IMR-90 (cell line): ENCODE measurements around the gene FAM163B. TPM values are rescaled to one million over a fixed set of nuclear protein-coding genes. Genes with fewer than 3 reads are reported as not detected.

Experiments used
- ATAC-seq: fragments of 200-7000 bp; cut with Tn5 transposase; 2 replicates; pipeline ENCODE4 v1.9.1; 2020; ENCODE audit warnings: low read depth, mild to moderate bottlenecking, moderate library complexity
- BruUV-seq: library from RNA; stranded (reverse); fragments of 400-500 nt; replicated peaks from 2 replicates; lab custom pipeline; 2021; lab: Mats Ljungman, UMichigan
- CTCF ChIA-PET: fragments of 300-600 bp; formaldehyde crosslinking; extraction: SDS; loops from one replicate; lab custom pipeline; 2021; ENCODE audit warnings: antibody characterized with exemption; lab: Yijun Ruan, JAX
- POLR2A ChIA-PET: fragments of 300-600 bp; sonication (Branson Sonifier 250); formaldehyde crosslinking; loops from one replicate; lab custom pipeline; 2022; ENCODE audit warnings: antibody characterized with exemption; ENCODE audit not compliant: unreplicated experiment; lab: Charles Lee
- DNase-seq: peaks from one replicate; pipeline ENCODE4 v3.0.0; 2013
- H2AFZ ChIP-seq: replicated peaks from 2 replicates; pipeline ENCODE3; 2013; ENCODE audit warnings: low read length, mild to moderate bottlenecking; ENCODE audit not compliant: poor library complexity
- H2AK5ac ChIP-seq: 2 replicates; pipeline ENCODE4 v1.6.1; 2013; ENCODE audit warnings: low read depth, low read length, inconsistent platforms
- H2AK9ac ChIP-seq: replicated peaks from 2 replicates; pipeline ENCODE3; 2013; ENCODE audit warnings: mild to moderate bottlenecking, low read depth, low read length, moderate library complexity; ENCODE audit not compliant: poor library complexity
- H2BK120ac ChIP-seq: 2 replicates; pipeline ENCODE4 v1.6.1; 2013; ENCODE audit warnings: low read depth, low read length, inconsistent platforms
- H2BK15ac ChIP-seq: 3 replicates; pipeline ENCODE4 v1.6.1; 2013; ENCODE audit warnings: low read depth, low read length, inconsistent platforms
- H2BK20ac ChIP-seq: 2 replicates; pipeline ENCODE4 v1.6.1; 2013; ENCODE audit warnings: low read depth, mild to moderate bottlenecking, inconsistent platforms, low read length, moderate library complexity
- H2BK5ac ChIP-seq: 2 replicates; pipeline ENCODE4 v1.6.1; 2013; ENCODE audit warnings: mild to moderate bottlenecking, low read depth, low read length, inconsistent platforms; ENCODE audit not compliant: poor library complexity, severe bottlenecking
- H3K14ac ChIP-seq: replicated peaks from 2 replicates; pipeline ENCODE4 v1.6.1; 2013; ENCODE audit warnings: low read depth, low read length, inconsistent platforms
- H3K18ac ChIP-seq: 2 replicates; pipeline ENCODE4 v1.6.1; 2013; ENCODE audit warnings: low read depth, low read length, control low read depth
- H3K23ac ChIP-seq: 2 replicates; pipeline ENCODE4 v1.6.1; 2013; ENCODE audit warnings: low read depth, low read length, inconsistent platforms
- H3K27ac ChIP-seq: 2 replicates; pipeline ENCODE4 v1.5.1; 2013; ENCODE audit warnings: mild to moderate bottlenecking, control low read depth, low read length; ENCODE audit not compliant: insufficient read depth
- H3K27me3 ChIP-seq: 2 replicates; pipeline ENCODE4 v1.6.1; 2013; ENCODE audit warnings: low read length; ENCODE audit not compliant: control insufficient read depth, insufficient read depth
- H3K36me3 ChIP-seq: 2 replicates; pipeline ENCODE4 v1.6.1; 2013; ENCODE audit warnings: low read length, mixed read lengths; ENCODE audit not compliant: control insufficient read depth, insufficient read depth
- H3K4ac ChIP-seq: 2 replicates; pipeline ENCODE4 v1.6.1; 2013; ENCODE audit warnings: low read depth, low read length, inconsistent platforms
- H3K4me1 ChIP-seq: 2 replicates; pipeline ENCODE4 v1.6.1; 2013; ENCODE audit warnings: low read length, mixed read lengths; ENCODE audit not compliant: control insufficient read depth, insufficient read depth
- H3K4me2 ChIP-seq: 2 replicates; pipeline ENCODE4 v1.6.1; 2013; ENCODE audit warnings: low read depth, mild to moderate bottlenecking, control low read depth, low read length, moderate library complexity
- H3K4me3 ChIP-seq: 2 replicates; pipeline ENCODE4 v1.5.1; 2013; ENCODE audit warnings: low read depth, mild to moderate bottlenecking, control low read depth, low read length, moderate library complexity; ENCODE audit not compliant: insufficient read depth
- H3K56ac ChIP-seq: 2 replicates; pipeline ENCODE4 v1.6.1; 2013; ENCODE audit warnings: low read length, inconsistent platforms; ENCODE audit not compliant: insufficient read depth; ENCODE audit errors: extremely low read depth
- H3K79me1 ChIP-seq, 2 experiments: 2 replicates each; pipeline ENCODE4 v1.6.1; 2013; ENCODE audit warnings: low read length in 2 of 2, inconsistent platforms in 1 of 2, low read depth in 1 of 2
- H3K9ac ChIP-seq: 2 replicates; pipeline ENCODE4 v1.6.1; 2013; ENCODE audit warnings: low read depth, low read length, control low read depth
- H3K9me1 ChIP-seq: 2 replicates; pipeline ENCODE4 v1.6.1; 2013; ENCODE audit warnings: low read length, inconsistent platforms; ENCODE audit not compliant: insufficient read depth
- H3K9me3 ChIP-seq: 2 replicates; pipeline ENCODE4 v1.6.1; 2013; ENCODE audit warnings: low read length; ENCODE audit not compliant: control insufficient read depth, insufficient read depth
- H4K20me1 ChIP-seq: 2 replicates; pipeline ENCODE4 v1.6.1; 2013; ENCODE audit warnings: low read length, inconsistent platforms; ENCODE audit not compliant: insufficient read depth
- H4K5ac ChIP-seq: 2 replicates; pipeline ENCODE4 v1.6.1; 2013; ENCODE audit warnings: mild to moderate bottlenecking, low read depth, low read length, control low read depth
- H4K8ac ChIP-seq, 2 experiments: 2 replicates each; pipeline ENCODE4 v1.6.1; 2013; ENCODE audit warnings: low read depth in 2 of 2, low read length in 2 of 2, control low read depth in 1 of 2, inconsistent platforms in 1 of 2
- H4K91ac ChIP-seq: 2 replicates; pipeline ENCODE4 v1.6.1; 2013; ENCODE audit warnings: low read depth, low read length, inconsistent platforms; ENCODE audit not compliant: insufficient read depth
- BHLHE40 ChIP-seq: fragments of 150-350 bp; IDR thresholded peaks from 2 replicates; pipeline ENCODE4 v1.6.1; 2016; ENCODE audit warnings: mild to moderate bottlenecking, low read depth, low read length
- CEBPB ChIP-seq: IDR thresholded peaks from 2 replicates; pipeline ENCODE4 v1.6.1; 2012; ENCODE audit warnings: low read depth, low read length, improper control_type of control experiment
- CHD1 ChIP-seq: IDR thresholded peaks from 2 replicates; pipeline ENCODE4 v1.6.1; 2012; ENCODE audit warnings: low read depth, low read length, improper control_type of control experiment
- FOS ChIP-seq: fragments of 150-350 bp; IDR thresholded peaks from 2 replicates; pipeline ENCODE4 v1.6.1; 2016; ENCODE audit warnings: low read depth, low read length
- MAFK ChIP-seq: IDR thresholded peaks from 2 replicates; pipeline ENCODE4 v1.6.1; 2012; ENCODE audit warnings: low read depth, low read length, improper control_type of control experiment
- MAZ ChIP-seq: IDR thresholded peaks from 2 replicates; pipeline ENCODE4 v1.6.1; 2012; ENCODE audit warnings: low read depth, mild to moderate bottlenecking, low read length, improper control_type of control experiment, moderate library complexity, borderline replicate concordance
- MXI1 ChIP-seq: IDR thresholded peaks from 2 replicates; pipeline ENCODE4 v1.6.1; 2012; ENCODE audit warnings: low read depth, mild to moderate bottlenecking, low read length, moderate library complexity, borderline replicate concordance
- NFE2L2 ChIP-seq: fragments of 150-350 bp; IDR thresholded peaks from 2 replicates; pipeline ENCODE4 v1.6.1; 2016; ENCODE audit warnings: low read depth, mild to moderate bottlenecking, low read length
- POLR2A ChIP-seq: IDR thresholded peaks from 2 replicates; pipeline ENCODE4 v1.6.1; 2012; ENCODE audit warnings: mild to moderate bottlenecking, low read depth, low read length
- RCOR1 ChIP-seq: IDR thresholded peaks from 2 replicates; pipeline ENCODE4 v1.6.1; 2012; ENCODE audit warnings: mild to moderate bottlenecking, low read length, improper control_type of control experiment; ENCODE audit not compliant: insufficient replicate concordance
- RFX5 ChIP-seq: IDR thresholded peaks from 2 replicates; pipeline ENCODE4 v1.8.0; 2012; ENCODE audit warnings: low read depth, mild to moderate bottlenecking, low read length, moderate library complexity
- SMC3 ChIP-seq: fragments of 150-350 bp; IDR thresholded peaks from 2 replicates; pipeline ENCODE4 v1.6.1; 2016; ENCODE audit warnings: low read depth, mild to moderate bottlenecking, antibody characterized with exemption, low read length, moderate library complexity
- WGBS, 2 experiments: methylation state at CpG; one replicate each; pipeline versions ENCODE4 v1.1.5 to v1.1.7; 2013; ENCODE audit warnings: missing lambda C conversion rate in 2 of 2; ENCODE audit not compliant: insufficient read length in 1 of 2; ENCODE audit errors: extremely low coverage in 2 of 2; 5-methylcytosine and 5-hydroxymethylcytosine counted together
- dilution Hi-C: fragments of 300-500 bp; cut with HindIII; formaldehyde crosslinking; loops from one replicate; pipeline ENCODE4 v1.14.3; 2018; ENCODE audit warnings: low sequenced_read_pairs; ENCODE audit not compliant: unreplicated experiment
- in situ Hi-C: fragments of 300-500 bp; cut with MboI; formaldehyde crosslinking; loops from 3 replicates; pipeline ENCODE4 v1.14.3; 2019; ENCODE audit warnings: low sequenced_read_pairs, inconsistent platforms, mixed read lengths
- intact Hi-C: fragments of 100-400 bp; cut with micrococcal nuclease; formaldehyde crosslinking; loops from 2 replicates; pipeline ENCODE4 v1.10.0; 2022
- polyA plus RNA-seq, 3 experiments: library from polyadenylated mRNA; depleted of rRNA; stranded (reverse); fragments of >200 nt; gene quantifications; 2 replicates each; pipeline ENCODE4 v1.2.3, GENCODE V29; 2012; ENCODE audit warnings: low replicate concordance in 1 of 3
- total RNA-seq: library from RNA; depleted of rRNA; stranded (reverse); fragments of >200 nt; gene quantifications from 2 replicates; pipeline ENCODE4 v1.2.3, GENCODE V29; 2012
- TF ChIP-seq, protein P1 (sequence below): conservative IDR thresholded peaks from 2 replicates; pipeline ENCODE4 v1.5.1; 2012; ENCODE audit warnings: mild to moderate bottlenecking, low read depth, low read length, improper control_type of control experiment

Gene FAM163B
- total and polyA plus RNA-seq, 2 of the 4 experiments (the other 2 are of a cell fraction): not detected

DNA sequence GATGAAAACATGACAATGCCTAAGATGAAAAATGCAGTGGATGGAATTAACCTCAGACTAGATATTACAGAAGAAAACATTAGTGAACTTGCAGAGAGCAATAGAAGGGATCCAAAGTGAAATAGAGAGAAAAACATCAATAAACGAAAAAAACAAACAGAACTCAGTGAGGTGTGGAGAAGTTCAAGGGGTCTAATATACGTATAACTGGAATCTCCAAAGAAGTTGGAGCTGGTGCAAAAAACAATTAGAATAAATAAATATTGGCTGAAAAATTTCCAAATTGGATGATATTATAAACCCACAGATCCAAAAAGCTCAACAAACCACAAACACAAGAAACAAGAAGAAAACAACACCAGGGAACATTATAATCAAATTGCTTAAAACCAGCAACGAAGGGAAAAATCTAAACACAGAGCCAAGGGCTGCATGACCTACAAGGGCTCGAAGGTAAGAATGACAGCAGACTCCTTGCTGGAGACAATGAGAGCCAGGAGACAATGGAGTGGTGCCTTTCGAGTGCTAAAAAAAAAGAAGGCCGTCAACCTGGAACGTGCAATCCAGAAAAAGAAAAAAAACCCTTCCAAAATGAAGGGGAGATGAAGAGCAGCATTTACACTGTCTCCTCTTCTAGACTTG, 11.8 kb downstream of the FAM163B start:
- Histone ChIP-seq H3K56ac (no peak overlapping the region), H2AFZ (no peak overlapping the region), H3K79me1 (no peaks in the 10 kb centered on the region), H3K36me3 (no peaks in the 10 kb centered on the region), H2BK15ac (no peak overlapping the region), H3K4me2 (no peak overlapping the region), H3K4me3 (no peak overlapping the region), H3K23ac (no peak overlapping the region), H2BK5ac (no peak overlapping the region), H4K5ac (no peak overlapping the region), H3K9me3 (peaks cover 20% of the 10 kb centered on the region), H2BK120ac (no peak overlapping the region), H2AK5ac (no peak overlapping the region), H3K18ac (no peak overlapping the region), H4K20me1 (no peaks in the 10 kb centered on the region), H3K27me3 (peaks cover 19% of the 10 kb centered on the region), H4K91ac (no peak overlapping the region), H3K27ac (no peak overlapping the region), H3K9me1 (no peaks in the 10 kb centered on the region), H4K8ac (no peak overlapping the region), H3K4me1 (no peaks in the 10 kb centered on the region), H3K4ac (no peak overlapping the region), H2AK9ac (no peak overlapping the region), H3K9ac (no peak overlapping the region), H3K14ac (no peak overlapping the region), H2BK20ac (no peak overlapping the region)
- dilution Hi-C loops: no loop called here
- in situ Hi-C loops: no loop called here
- no TSS peak for BruUV-seq
- TF ChIP-seq NFE2L2 (no peak), SMC3 (no peak), BHLHE40 (no peak), MAZ (no peak), MXI1 (no peak), POLR2A (no peak), CHD1 (no peak), CEBPB (no peak), RFX5 (no peak), RCOR1 (no peak), MAFK (no peak), FOS (no peak)
- TF ChIP-seq, protein P1, sequence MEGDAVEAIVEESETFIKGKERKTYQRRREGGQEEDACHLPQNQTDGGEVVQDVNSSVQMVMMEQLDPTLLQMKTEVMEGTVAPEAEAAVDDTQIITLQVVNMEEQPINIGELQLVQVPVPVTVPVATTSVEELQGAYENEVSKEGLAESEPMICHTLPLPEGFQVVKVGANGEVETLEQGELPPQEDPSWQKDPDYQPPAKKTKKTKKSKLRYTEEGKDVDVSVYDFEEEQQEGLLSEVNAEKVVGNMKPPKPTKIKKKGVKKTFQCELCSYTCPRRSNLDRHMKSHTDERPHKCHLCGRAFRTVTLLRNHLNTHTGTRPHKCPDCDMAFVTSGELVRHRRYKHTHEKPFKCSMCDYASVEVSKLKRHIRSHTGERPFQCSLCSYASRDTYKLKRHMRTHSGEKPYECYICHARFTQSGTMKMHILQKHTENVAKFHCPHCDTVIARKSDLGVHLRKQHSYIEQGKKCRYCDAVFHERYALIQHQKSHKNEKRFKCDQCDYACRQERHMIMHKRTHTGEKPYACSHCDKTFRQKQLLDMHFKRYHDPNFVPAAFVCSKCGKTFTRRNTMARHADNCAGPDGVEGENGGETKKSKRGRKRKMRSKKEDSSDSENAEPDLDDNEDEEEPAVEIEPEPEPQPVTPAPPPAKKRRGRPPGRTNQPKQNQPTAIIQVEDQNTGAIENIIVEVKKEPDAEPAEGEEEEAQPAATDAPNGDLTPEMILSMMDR: no peak
- 60% methylated on average over 1 of the region's 7 CpGs; no CpG with 5 or more reads in 1 of the 2 experiments for WGBS, 2 experiments
- ChIA-PET POLR2A (no interaction called here), CTCF (no interaction called here)
- DNase-seq: no peak
- intact Hi-C loops: no loop called here
- ATAC-seq: no peak
